Duodenal mucosa (tissue), 2 donors: ENCODE measurements around the gene C12orf56.

Experiments
- H3K27ac ChIP-seq: one replicate; pipeline ENCODE4 v1.7.0; 2013; ENCODE audit warnings: low read depth, low read length
- H3K27me3 ChIP-seq, 2 donors: one replicate each; pipeline ENCODE4 v1.7.0; 2013; ENCODE audit warnings: low read length in 2 of 2, control low read depth in 1 of 2; ENCODE audit not compliant: insufficient read depth in 2 of 2, control insufficient read depth in 1 of 2
- H3K36me3 ChIP-seq, 2 donors: one replicate each; pipeline ENCODE4 v1.7.0; 2013; ENCODE audit warnings: low read length in 2 of 2, control low read depth in 1 of 2; ENCODE audit not compliant: insufficient read depth in 2 of 2, control insufficient read depth in 1 of 2
- H3K4me1 ChIP-seq, 2 donors: one replicate each; pipeline ENCODE4 v1.7.0; 2013; ENCODE audit warnings: low read length in 2 of 2, control low read depth in 1 of 2; ENCODE audit not compliant: insufficient read depth in 2 of 2, control insufficient read depth in 1 of 2
- H3K4me3 ChIP-seq, 2 donors: one replicate each; pipeline ENCODE4 v1.7.0; 2013; ENCODE audit warnings: low read length in 2 of 2, low read depth in 1 of 2
- H3K9ac ChIP-seq, 2 donors: one replicate each; pipeline ENCODE4 v1.7.0; 2013; ENCODE audit warnings: low read length in 2 of 2, low read depth in 1 of 2
- H3K9me3 ChIP-seq, 2 donors: one replicate each; pipeline ENCODE4 v1.7.0; 2013; ENCODE audit warnings: low read length in 2 of 2, control low read depth in 1 of 2; ENCODE audit not compliant: control insufficient read depth in 1 of 2

The C12orf56 gene

DNA sequence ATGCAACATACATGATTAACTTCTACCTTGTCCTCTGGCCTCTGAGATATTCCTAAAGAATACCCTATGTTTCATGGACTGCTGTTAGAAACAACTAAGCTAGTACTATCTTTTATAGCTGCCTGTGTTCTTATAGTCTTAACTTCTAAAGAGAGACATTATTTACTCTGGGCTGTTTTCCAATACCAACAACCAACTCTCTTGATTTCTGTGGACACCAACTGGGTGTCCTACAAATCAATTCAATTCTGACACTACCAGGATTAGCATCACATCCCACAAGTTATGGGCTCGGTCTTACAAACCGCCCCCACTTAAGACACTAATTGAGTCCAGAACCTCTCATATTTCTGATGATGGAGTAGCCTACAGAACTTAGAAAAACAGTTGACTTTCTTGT lies 21.9 kb upstream of the C12orf56 start:
- Histone ChIP-seq H3K9ac (no peak overlapping the region), H3K9me3 (no peaks in the 10 kb centered on the region), H3K4me1 (peaks cover 0 to 6% of the 10 kb centered on the region in 2 donors), H3K27me3 (no peaks in the 10 kb centered on the region), H3K36me3 (peaks cover 39 to 50% of the 10 kb centered on the region in 2 donors), H3K27ac (no peak overlapping the region), H3K4me3 (no peak overlapping the region)

DNA sequence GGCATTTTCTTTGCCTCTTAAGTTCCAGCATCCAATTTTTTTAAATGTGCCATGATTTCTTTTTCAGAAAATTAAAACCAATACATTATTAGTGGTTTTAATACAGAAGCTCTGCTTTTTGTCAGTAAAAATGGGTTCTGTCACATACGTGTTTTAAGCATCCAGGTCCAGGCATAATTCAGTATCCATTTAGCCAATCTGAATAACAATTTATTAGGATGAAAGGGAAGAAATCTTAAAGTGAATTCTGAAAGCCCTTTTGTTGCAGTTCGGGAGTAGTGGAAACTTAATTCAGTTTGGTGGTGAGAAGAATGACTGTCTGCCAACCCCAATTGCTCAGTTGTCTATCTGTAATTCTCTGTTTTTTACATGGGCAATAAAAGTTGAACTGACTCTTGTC lies 20.9 kb upstream of the C12orf56 start:
- Histone ChIP-seq H3K36me3 (peaks cover 35 to 39% of the 10 kb centered on the region in 2 donors), H3K4me1 (peaks cover 0 to 6% of the 10 kb centered on the region in 2 donors), H3K27ac (no peak overlapping the region), H3K27me3 (no peaks in the 10 kb centered on the region), H3K9ac (no peak overlapping the region), H3K4me3 (no peak overlapping the region), H3K9me3 (no peaks in the 10 kb centered on the region)

DNA sequence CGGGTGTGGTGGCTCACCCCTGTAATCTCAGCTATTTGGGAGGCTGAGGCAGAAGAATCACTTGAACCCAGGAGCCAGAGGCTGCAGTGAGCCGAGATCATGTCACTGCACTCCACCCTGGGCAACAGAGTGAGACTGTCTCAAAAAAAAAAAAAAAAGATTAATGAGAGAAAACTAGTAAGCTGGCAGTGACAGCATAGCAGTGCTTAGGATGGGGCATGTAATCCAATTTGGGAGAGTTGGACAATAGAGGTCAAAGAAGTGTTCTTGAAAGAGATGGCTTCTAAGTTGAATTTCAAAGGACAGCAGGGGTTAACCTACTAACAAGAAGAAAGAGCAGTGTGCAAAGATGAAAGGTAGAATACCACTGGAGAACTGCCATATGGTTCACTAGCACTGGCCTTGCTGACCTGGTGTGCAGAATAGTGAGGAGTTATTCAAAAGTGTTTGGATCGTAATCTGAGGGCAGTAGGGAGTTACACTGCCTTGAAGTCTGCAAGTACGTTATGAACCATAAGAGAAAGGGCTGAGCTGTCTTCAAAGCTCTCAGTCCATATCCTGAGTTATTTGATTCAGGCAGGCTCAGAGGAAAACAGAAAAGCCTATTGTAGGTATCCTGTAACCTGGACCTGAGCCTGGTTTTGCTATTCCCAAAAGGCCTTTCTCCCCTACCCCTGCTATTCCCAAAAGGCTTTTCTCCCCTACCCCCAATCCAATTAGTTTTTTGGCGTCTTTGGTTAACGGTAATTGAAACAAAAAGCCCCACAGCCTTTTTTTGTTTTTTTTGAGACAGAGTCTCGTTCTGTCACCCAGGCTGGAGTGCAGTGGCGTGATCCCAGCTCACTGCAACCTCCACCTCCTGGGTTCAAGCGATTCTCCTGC lies 17.0 kb upstream of the C12orf56 start:
- Histone ChIP-seq H3K9me3 (no peaks in the 10 kb centered on the region), H3K36me3 (peaks cover 14 to 17% of the 10 kb centered on the region in 2 donors), H3K27me3 (no peaks in the 10 kb centered on the region), H3K4me3 (no peak overlapping the region), H3K27ac (no peak overlapping the region), H3K4me1 (peaks cover 0 to 4% of the 10 kb centered on the region in 2 donors), H3K9ac (no peak overlapping the region)

DNA sequence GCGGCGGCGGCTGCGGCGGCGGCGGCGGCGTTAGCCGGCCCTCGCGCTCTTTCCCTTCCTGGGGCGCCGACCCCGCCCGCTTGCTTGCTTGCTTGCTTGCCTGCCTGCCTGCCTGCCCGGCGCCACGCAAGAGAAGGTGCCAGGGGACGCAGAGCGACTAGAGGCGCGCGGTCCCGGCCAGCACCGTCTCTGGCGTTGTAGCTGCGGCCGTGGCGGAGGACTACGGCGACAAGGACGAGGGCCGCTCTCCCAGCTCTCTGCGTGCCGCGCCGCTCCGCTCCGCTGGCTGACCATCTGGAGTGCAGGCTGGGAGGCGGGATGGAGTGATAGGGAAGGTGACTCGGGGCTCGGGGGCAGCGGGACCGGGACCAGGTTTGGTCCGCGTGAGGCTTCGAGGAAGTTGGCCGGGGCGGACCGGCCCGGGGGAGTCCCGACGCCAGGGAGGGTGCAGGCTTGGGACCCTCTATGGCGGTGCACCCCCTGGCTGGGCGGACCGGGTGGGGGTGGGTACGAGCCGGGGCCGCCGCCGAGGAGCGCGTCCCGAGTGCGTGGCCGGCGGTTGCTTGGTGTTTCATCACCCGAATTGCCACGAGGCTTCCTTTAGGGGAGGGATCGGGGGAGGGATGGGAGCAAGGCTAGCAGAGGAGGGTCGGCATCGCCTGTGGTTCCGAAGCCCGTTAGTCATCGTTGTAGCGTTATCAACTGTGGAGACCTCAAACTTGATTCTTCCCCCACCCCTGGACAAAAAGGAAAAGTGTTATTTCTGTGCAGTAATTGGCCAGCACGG lies 14.1 kb upstream of the C12orf56 start:
- Histone ChIP-seq H3K36me3 (no peaks in the 10 kb centered on the region), H3K4me1 (peaks cover 0 to 4% of the 10 kb centered on the region in 2 donors), H3K27me3 (no peaks in the 10 kb centered on the region), H3K27ac (peak overlapping the region; percentile 94), H3K4me3 (peak overlapping the region; percentile 77 to 93), H3K9me3 (no peaks in the 10 kb centered on the region), H3K9ac (peak overlapping the region; percentile 80 to 91)

DNA sequence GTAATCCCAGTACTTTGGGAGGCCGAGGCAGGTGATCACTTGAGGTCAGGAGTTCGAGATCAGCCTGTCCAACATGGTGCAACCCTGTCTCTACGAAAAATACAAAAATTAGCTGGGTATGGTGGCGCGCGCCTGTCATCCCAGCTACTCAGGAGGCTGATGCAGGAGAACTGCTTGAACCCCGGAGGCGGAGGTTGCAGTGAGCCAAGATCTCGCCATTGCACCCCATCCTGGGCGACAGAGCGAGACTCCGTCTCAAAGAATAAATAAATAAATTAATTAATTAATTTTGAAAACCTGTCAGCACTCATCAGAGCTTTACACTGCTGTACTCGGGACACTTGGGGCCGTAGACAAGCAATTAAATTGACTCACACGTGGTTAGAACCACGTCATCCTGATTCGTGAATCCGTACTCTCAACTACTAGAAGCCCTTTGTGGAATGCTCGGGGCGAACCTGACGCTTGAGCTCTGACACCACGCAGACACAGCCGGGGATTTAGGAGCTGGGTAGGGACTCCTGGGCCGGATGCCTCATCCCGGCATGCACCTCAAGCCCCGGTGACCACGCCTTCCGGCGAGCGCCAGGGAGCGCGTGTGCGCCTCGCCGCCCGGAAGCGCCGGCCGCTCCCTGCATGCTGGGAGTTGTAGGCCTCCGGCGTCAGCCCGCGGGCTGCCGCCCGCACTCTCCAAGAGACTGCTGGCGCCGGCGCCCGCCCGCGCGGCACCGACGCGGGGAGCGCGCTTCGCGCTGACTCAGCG lies 13.3 kb upstream of the C12orf56 start, which contains the start of gene XPOT:
Gene XPOT (plus strand): TSS at position 686 of the 763 bp plus-strand sequence. CDS start 5,644 bp downstream, outside the sequence.
- Histone ChIP-seq H3K27ac (peak within 1 kb of the TSS; percentile 94), H3K4me3 (peak within 1 kb of the TSS; percentile 78 to 93), H3K36me3 (no peaks in the 10 kb centered on the region), H3K9ac (peak within 1 kb of the TSS; percentile 80 to 91), H3K4me1 (peaks cover 0 to 4% of the 10 kb centered on the region in 2 donors), H3K9me3 (no peaks in the 10 kb centered on the region), H3K27me3 (no peaks in the 10 kb centered on the region)

DNA sequence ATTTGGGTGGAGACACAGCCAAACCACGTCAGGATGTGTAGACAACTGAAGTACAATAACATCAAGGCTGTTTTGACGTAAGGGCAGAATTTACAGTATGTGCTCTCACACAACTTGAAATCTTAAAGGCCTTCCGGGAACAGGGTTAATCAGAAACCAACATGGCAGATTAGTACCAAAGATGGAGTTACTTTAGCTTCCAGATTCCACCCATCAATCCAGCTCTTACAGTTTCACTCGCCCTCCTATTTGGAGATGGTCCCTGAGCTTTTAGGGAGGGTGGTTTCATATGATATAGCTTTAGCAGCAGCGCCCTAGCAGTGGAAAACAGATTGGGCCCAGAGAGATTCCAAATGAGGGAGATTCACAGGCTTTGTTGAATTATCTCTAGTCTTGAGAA lies 11.6 kb upstream of the C12orf56 start:
- Histone ChIP-seq H3K27ac (no peak overlapping the region), H3K27me3 (no peaks in the 10 kb centered on the region), H3K4me1 (peaks cover 0 to 4% of the 10 kb centered on the region in 2 donors), H3K9me3 (no peaks in the 10 kb centered on the region), H3K9ac (no peak overlapping the region), H3K36me3 (no peaks in the 10 kb centered on the region), H3K4me3 (no peak overlapping the region)

DNA sequence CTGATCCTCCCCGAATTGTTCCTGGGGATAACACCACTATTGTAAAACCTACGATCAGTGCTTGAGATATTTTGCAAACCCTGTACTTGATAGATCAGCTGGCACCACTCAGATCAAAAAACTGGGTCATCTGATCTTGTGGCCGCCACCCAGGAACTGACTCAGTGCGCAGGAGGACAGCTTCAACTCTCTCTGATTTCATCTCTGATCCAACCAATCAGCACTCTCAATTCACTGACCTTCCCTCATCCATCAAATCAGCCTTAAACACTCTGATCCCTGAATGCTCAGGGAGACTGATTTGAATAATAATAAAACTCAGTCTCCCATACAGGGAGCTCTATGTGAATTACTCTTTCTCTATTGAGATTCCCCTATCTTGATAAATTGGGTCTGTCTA lies 9.5 kb upstream of the C12orf56 start:
- Histone ChIP-seq H3K36me3 (no peaks in the 10 kb centered on the region), H3K9ac (no peak overlapping the region), H3K27me3 (no peaks in the 10 kb centered on the region), H3K9me3 (no peaks in the 10 kb centered on the region), H3K27ac (no peak overlapping the region), H3K4me3 (no peak overlapping the region), H3K4me1 (peaks cover 0 to 4% of the 10 kb centered on the region in 2 donors)

DNA sequence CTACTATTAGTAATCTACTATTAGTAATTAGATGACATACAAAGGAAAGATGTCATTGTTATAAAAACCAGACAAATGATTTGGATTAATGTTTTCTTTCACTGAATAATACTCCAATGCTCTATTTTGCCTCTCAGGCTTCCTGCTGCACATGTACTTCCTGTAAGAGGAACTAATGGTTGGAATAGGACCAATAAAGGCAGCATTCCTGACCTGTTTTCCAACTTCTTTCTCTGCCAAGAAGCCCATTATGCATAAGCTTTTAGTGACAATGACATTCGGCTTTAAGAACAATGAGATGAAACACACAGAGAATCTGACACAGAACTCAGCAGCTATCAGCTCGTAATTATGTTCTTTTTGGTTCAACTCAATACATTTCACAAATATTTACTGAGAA lies 5.2 kb upstream of the C12orf56 start:
- Histone ChIP-seq H3K27me3 (peaks cover 5% of the 10 kb centered on the region in 2 donors), H3K4me1 (no peaks in the 10 kb centered on the region), H3K9me3 (no peaks in the 10 kb centered on the region), H3K36me3 (no peaks in the 10 kb centered on the region), H3K27ac (no peak overlapping the region), H3K9ac (no peak overlapping the region), H3K4me3 (no peak overlapping the region)

DNA sequence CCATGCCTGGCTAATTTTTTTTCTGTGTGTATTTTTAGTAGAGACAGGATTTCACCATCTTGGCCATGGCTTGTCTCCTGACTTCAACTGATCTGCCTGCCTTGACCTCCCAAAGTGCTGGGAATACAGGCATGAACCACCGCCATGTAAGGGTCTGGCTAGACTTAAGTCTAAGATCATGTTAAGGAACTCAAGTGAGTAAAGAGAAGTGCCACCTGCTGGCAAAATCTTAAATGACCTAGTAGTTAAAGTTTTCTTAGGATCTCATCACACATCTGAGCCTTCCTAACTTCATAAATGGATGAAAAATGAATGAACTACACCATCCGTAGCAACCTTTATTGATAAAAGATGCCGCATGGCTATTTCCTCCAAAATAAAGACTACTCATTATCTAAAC lies 1.7 kb upstream of the C12orf56 start:
- H3K4me3 ChIP-seq = no peak overlapping the region
- peaks cover 15 to 21% of the 10 kb centered on the region in 2 donors for H3K27me3 ChIP-seq
- no peak overlapping the region for H3K9ac ChIP-seq
- no peaks in the 10 kb centered on the region for H3K36me3 ChIP-seq
- no peak overlapping the region for H3K27ac ChIP-seq
- no peaks in the 10 kb centered on the region for H3K9me3 ChIP-seq
- H3K4me1 ChIP-seq = peaks cover 4 to 6% of the 10 kb centered on the region in 2 donors
